ENCODE data around the gene PIK3R1. TPM values are rescaled to one million over a fixed set of nuclear protein-coding genes. Genes with fewer than 3 reads are reported as not detected.

The PIK3R1 gene
- total and polyA plus RNA-seq, 9 donors = 44.2 to 68.7 (median 58.0) TPM

DNA sequence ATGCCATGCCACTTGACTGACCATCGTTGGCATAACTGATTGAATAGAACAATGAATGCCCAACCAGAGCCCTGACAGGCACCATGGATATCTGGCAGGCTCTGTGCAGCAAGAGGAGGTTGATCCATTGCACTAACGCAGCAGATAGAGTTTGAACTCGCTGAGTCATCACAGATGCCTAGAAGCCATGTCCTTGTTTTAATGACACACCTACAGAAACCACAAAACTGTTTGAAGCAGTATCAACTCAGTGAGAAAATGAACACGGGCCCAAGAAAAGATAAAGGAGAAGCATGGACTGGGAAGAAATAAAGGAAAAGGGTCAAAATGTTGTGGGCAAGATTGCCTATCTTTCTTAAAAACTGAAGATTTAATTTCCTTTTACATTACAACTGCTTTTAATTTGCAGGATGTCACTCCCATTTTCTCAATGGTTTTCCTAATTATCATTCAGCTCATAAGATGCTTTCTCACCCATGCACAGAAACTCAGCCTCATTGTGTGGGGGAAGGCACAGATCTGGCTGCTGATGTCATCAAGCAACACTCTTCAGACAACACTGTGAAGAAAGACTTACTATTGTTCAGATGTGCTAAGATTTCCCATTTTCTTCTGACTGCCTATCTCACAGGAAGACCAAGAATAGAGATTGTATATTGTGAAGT, 129.0 kb downstream of the PIK3R1 start:
- WGBS (ENCODE audit: insufficient coverage) = 55% methylated on average over 2 of the region's 4 CpGs
- H3K27me3 ChIP-seq (ENCODE audit: control insufficient read depth, insufficient read depth, low read length) = no peaks in the 10 kb centered on the region
- no peak for DNase-seq
- no peaks in the 10 kb centered on the region for H3K9me3 ChIP-seq (replicated peaks; ENCODE audit: control insufficient read depth, low read depth, low read length)
- H3K27ac ChIP-seq (ENCODE audit: low read length) = no peak overlapping the region
- no peaks in the 10 kb centered on the region for H3K4me1 ChIP-seq (ENCODE audit: control insufficient read depth, insufficient read depth, low read length)
- no peaks in the 10 kb centered on the region for H3K36me3 ChIP-seq (ENCODE audit: control insufficient read depth, insufficient read depth, low read length)
- no peak overlapping the region for H3K4me3 ChIP-seq (ENCODE audit: low read length)

DNA sequence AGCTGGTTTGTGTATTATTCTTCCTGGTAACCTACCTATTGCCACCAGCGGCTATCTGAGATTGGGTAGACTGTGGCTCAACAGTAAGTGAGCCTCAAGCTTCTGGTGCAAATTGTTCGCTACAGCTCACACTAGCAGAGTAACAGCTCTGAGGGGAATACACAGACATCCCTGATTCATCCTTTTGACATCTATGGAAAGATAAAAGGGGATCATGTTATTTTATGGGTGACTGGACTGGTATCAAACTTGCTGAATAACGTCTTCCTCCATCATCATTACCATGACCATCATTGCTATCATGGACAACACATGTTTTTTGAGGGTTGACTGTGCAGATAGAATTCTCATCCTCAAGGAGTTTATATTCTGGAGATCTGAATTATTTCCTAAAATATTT, 129.6 kb downstream of the PIK3R1 start:
- no peaks in the 10 kb centered on the region for H3K4me1 ChIP-seq (ENCODE audit: control insufficient read depth, insufficient read depth, low read length)
- DNase-seq = no peak
- no peak overlapping the region for H3K27ac ChIP-seq (ENCODE audit: low read length)
- no peak overlapping the region for H3K4me3 ChIP-seq (ENCODE audit: low read length)
- no peaks in the 10 kb centered on the region for H3K9me3 ChIP-seq (replicated peaks; ENCODE audit: control insufficient read depth, low read depth, low read length)
- WGBS (ENCODE audit: insufficient coverage) = no CpG with 5 or more reads among the region's 3 CpGs
- H3K27me3 ChIP-seq (ENCODE audit: control insufficient read depth, insufficient read depth, low read length) = no peaks in the 10 kb centered on the region
- no peaks in the 10 kb centered on the region for H3K36me3 ChIP-seq (ENCODE audit: control insufficient read depth, insufficient read depth, low read length)

DNA sequence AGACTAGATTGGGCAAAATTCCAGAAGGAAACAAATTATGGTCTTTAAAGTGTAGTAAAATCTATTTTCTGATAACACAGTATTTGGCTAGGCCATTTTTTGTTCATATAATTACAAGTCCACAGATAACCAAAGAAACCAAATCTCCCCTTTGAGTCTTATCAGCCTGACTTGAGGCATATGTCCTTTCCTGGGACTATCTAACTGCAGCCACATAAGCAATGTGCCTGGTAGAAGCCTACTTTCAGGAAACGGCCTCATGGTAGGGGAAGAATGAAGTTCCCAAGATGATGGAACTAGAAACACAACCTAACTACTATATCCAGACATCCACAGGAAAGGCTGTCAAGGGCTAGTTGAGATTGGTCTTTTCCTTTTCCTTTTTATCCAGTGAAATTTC, 130.0 kb downstream of the PIK3R1 start:
- no peak for DNase-seq
- no peak overlapping the region for H3K27ac ChIP-seq (ENCODE audit: low read length)
- no peak overlapping the region for H3K4me3 ChIP-seq (ENCODE audit: low read length)
- H3K36me3 ChIP-seq (ENCODE audit: control insufficient read depth, insufficient read depth, low read length) = no peaks in the 10 kb centered on the region
- H3K9me3 ChIP-seq (replicated peaks; ENCODE audit: control insufficient read depth, low read depth, low read length) = no peaks in the 10 kb centered on the region
- H3K4me1 ChIP-seq (ENCODE audit: control insufficient read depth, insufficient read depth, low read length) = no peaks in the 10 kb centered on the region
- H3K27me3 ChIP-seq (ENCODE audit: control insufficient read depth, insufficient read depth, low read length) = no peaks in the 10 kb centered on the region
- WGBS (ENCODE audit: insufficient coverage) = no CpG with 5 or more reads among the region's 1 CpG

DNA sequence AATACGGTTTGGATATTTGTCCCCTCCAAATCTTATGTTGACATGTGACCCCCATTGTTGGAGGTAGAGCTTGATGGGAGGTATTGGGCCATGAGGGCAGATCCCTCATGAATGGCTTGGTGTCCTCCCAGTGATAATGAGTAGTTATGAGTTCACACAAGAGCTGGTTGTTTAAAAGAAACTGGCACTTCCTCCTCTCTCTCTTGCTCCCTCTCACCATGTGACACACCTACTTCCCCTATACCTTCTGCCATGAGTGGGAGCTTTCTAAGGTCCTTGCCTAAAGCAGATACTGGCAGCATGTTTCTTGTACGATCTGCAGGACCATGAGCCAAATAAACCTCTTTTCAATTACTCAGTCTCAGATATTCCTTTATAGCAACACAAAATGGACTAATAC, 132.0 kb downstream of the PIK3R1 start:
- DNase-seq = no peak
- H3K36me3 ChIP-seq (ENCODE audit: control insufficient read depth, insufficient read depth, low read length) = no peaks in the 10 kb centered on the region
- no CpG with 5 or more reads among the region's 2 CpGs for WGBS (ENCODE audit: insufficient coverage)
- H3K27ac ChIP-seq (ENCODE audit: low read length) = no peak overlapping the region
- H3K27me3 ChIP-seq (ENCODE audit: control insufficient read depth, insufficient read depth, low read length) = no peaks in the 10 kb centered on the region
- H3K4me3 ChIP-seq (ENCODE audit: low read length) = no peak overlapping the region
- H3K9me3 ChIP-seq (replicated peaks; ENCODE audit: control insufficient read depth, low read depth, low read length) = no peaks in the 10 kb centered on the region
- no peaks in the 10 kb centered on the region for H3K4me1 ChIP-seq (ENCODE audit: control insufficient read depth, insufficient read depth, low read length)

DNA sequence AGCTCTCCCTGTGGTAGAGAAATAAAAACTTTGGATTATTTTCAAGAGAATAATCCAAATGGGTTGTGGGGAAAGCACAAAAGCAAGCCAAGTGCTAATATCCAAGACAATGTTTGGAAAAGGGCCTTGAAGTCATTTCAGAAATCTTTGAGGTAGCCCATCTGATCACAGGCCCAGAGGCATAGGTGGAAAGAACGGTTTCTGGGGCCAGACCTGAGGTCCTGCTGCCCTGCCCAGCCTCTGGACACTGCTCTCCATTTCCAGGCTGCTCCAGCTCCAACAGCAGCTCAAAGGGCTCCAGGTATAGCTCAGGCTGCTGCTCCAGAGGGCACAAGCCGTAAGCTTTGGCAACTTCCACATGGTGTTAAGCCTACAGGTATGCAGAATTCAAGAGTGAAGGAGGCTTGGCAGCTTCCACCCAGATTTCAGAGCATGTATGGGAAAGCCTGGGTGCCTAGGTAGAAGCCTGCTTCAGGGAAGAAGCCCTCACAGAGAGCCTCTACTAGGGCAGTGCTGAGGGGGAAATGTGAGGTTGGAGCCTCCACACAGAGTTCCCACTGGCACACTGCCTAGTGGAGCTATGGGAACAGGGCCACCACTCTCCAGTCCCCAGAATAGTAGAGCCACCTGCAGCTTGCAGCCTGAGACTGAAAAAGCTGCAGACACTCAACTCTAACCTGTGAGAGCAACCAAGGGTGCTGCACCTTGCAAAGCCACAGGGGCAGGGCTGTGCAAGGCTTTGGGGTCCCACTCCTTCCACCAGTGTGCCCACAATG, 133.1 kb downstream of the PIK3R1 start:
- no peak for DNase-seq
- Histone ChIP-seq H3K4me3 (ENCODE audit: low read length) (no peak overlapping the region), H3K36me3 (ENCODE audit: control insufficient read depth, insufficient read depth, low read length) (no peaks in the 10 kb centered on the region), H3K27me3 (ENCODE audit: control insufficient read depth, insufficient read depth, low read length) (no peaks in the 10 kb centered on the region), H3K9me3 (replicated peaks; ENCODE audit: control insufficient read depth, low read depth, low read length) (no peaks in the 10 kb centered on the region), H3K4me1 (ENCODE audit: control insufficient read depth, insufficient read depth, low read length) (no peaks in the 10 kb centered on the region), H3K27ac (ENCODE audit: low read length) (no peak overlapping the region)
- WGBS (ENCODE audit: insufficient coverage) = 78% methylated on average over 2 of the region's 2 CpGs

DNA sequence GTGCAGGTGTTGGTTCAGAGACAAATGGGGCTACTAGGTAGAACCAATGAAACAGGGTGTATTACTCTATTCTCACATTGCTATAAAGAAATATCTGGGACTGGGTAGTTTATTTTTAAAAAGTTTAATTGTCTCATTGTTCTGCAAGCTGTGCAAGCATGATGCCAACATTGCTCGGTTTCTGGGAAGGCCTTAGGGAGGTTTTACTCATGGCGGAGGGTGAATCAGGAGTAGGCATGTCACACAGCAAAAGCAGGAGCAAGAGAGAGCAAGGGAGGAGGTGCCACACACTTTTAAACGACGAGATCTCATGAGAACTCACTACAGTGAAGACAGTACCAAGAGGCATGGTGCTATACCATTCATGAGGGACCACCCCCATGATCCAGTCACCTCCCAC, 134.6 kb downstream of the PIK3R1 start:
- Histone ChIP-seq H3K36me3 (ENCODE audit: control insufficient read depth, insufficient read depth, low read length) (no peaks in the 10 kb centered on the region), H3K27me3 (ENCODE audit: control insufficient read depth, insufficient read depth, low read length) (no peaks in the 10 kb centered on the region), H3K4me1 (ENCODE audit: control insufficient read depth, insufficient read depth, low read length) (no peaks in the 10 kb centered on the region), H3K27ac (ENCODE audit: low read length) (no peak overlapping the region), H3K9me3 (replicated peaks; ENCODE audit: control insufficient read depth, low read depth, low read length) (no peaks in the 10 kb centered on the region), H3K4me3 (ENCODE audit: low read length) (no peak overlapping the region)
- DNase-seq = no peak
- WGBS (ENCODE audit: insufficient coverage) = 55% methylated on average over 1 of the region's 4 CpGs

All from muscle of leg (tissue), 11 donors.